Measurements from ENCODE around the gene GAL3ST1. TPM values are rescaled to one million over a fixed set of nuclear protein-coding genes. Genes with fewer than 3 reads are reported as not detected.
"Not testable (repeated sequence)": the region's sequence is repeated elsewhere in the genome, so short reads cannot be mapped to it uniquely, and the experiment has no call there.

Gene GAL3ST1
- total RNA-seq, 4 donors from 2014 or later, result 5.6 to 24.2 (median 8.7) TPM

- TF ChIP-seq POLR2AphosphoS5 (IDR thresholded peaks at IDR 0.05) (no peak), CTCF (IDR thresholded peaks at IDR 0.05) (no peak), POLR2A (IDR thresholded peaks at IDR 0.05) (no peak), EP300 (IDR thresholded peaks at IDR 0.05; ENCODE audit: low read depth) (no peak)
- no peaks in the 10 kb centered on the region for H3K9me3 ChIP-seq
- intact Hi-C loops (cut with DNase I; ENCODE audit: low total_unique reads), result no loop called here
- no peak overlapping the region for H3K27ac ChIP-seq
- 70 to 86% methylated on average over 1 to 6 of the region's 6 CpGs for WGBS, 2 donors (ENCODE audit: low coverage in 1 of 2)
- H3K4me3 ChIP-seq, result no peak overlapping the region
- DNase-seq, result no peak
- no peaks in the 10 kb centered on the region for H3K27me3 ChIP-seq
- in situ Hi-C loops (cut with MboI; ENCODE audit: low pct_ligation_motif_present in 1 of 4, low pct_unique_long_range_greater_than_20kb in 1 of 4, low sequenced_read_pairs in 3 of 4), result no loop called here
- no peaks in the 10 kb centered on the region for H3K4me1 ChIP-seq
- no peaks in the 10 kb centered on the region for H3K36me3 ChIP-seq
These were observed 18.1 kb downstream of the GAL3ST1 start for GRCh38 chr22:30556388-30556787.

- Histone ChIP-seq H3K4me3 (no peak overlapping the region), H3K27me3 (no peaks in the 10 kb centered on the region), H3K4me1 (no peaks in the 10 kb centered on the region), H3K9me3 (no peaks in the 10 kb centered on the region), H3K36me3 (no peaks in the 10 kb centered on the region), H3K27ac (no peak overlapping the region)
- DNase-seq, result no peak
- 86 to 93% methylated on average over 7 to 73 of the region's 73 CpGs for WGBS, 2 donors (ENCODE audit: low coverage in 1 of 2)
- intact Hi-C loops (cut with DNase I; ENCODE audit: low total_unique reads) (no loop called here), in situ Hi-C loops (cut with MboI; ENCODE audit: low pct_ligation_motif_present in 1 of 4, low pct_unique_long_range_greater_than_20kb in 1 of 4, low sequenced_read_pairs in 3 of 4) (no loop called here)
- TF ChIP-seq CTCF (IDR thresholded peaks at IDR 0.05) (no peak), POLR2AphosphoS5 (IDR thresholded peaks at IDR 0.05) (no peak), EP300 (IDR thresholded peaks at IDR 0.05; ENCODE audit: low read depth) (no peak), POLR2A (IDR thresholded peaks at IDR 0.05) (no peak)
These were observed 18.9 kb downstream of the GAL3ST1 start for GRCh38 chr22:30555282-30556210.

GRCh38 chr22:30553971-30554370, 20.5 kb downstream of the GAL3ST1 start:
- in situ Hi-C loops (cut with MboI; ENCODE audit: low pct_ligation_motif_present in 1 of 4, low pct_unique_long_range_greater_than_20kb in 1 of 4, low sequenced_read_pairs in 3 of 4) (no loop called here), intact Hi-C loops (cut with DNase I; ENCODE audit: low total_unique reads) (no loop called here)
- TF ChIP-seq EP300 (IDR thresholded peaks at IDR 0.05; ENCODE audit: low read depth) (no peak), POLR2AphosphoS5 (IDR thresholded peaks at IDR 0.05) (no peak), CTCF (IDR thresholded peaks at IDR 0.05) (no peak), POLR2A (IDR thresholded peaks at IDR 0.05) (no peak)
- DNase-seq, result no peak
- no peaks in the 10 kb centered on the region for H3K4me1 ChIP-seq
- H3K4me3 ChIP-seq, result no peak overlapping the region
- H3K9me3 ChIP-seq, result no peaks in the 10 kb centered on the region
- H3K27ac ChIP-seq, result no peak overlapping the region
- no peaks in the 10 kb centered on the region for H3K27me3 ChIP-seq
- no peaks in the 10 kb centered on the region for H3K36me3 ChIP-seq
- 75 to 83% methylated on average over 1 to 7 of the region's 7 CpGs for WGBS, 2 donors (ENCODE audit: low coverage in 1 of 2)

- in situ Hi-C loops (cut with MboI; ENCODE audit: low pct_ligation_motif_present in 1 of 4, low pct_unique_long_range_greater_than_20kb in 1 of 4, low sequenced_read_pairs in 3 of 4), result no loop called here
These were observed 21.7 kb downstream of the GAL3ST1 start for GRCh38 chr22:30552719-30553118.

GRCh38 chr22:30551813-30552212, 22.7 kb downstream of the GAL3ST1 start:
- H3K9me3 ChIP-seq; H3K36me3 ChIP-seq; intact Hi-C loops (cut with DNase I; ENCODE audit: low total_unique reads); DNase-seq; H3K27ac ChIP-seq; in situ Hi-C loops (cut with MboI; ENCODE audit: low pct_ligation_motif_present in 1 of 4, low pct_unique_long_range_greater_than_20kb in 1 of 4, low sequenced_read_pairs in 3 of 4); H3K27me3 ChIP-seq; H3K4me3 ChIP-seq; H3K4me1 ChIP-seq: not testable (repeated sequence)
- 86 to 91% methylated on average over 2 to 3 of the region's 3 CpGs for WGBS, 2 donors (ENCODE audit: low coverage in 1 of 2)

More at GRCh38 chr22:30552719-30553118, 21.7 kb downstream of the GAL3ST1 start:
- Histone ChIP-seq H3K4me3 (no peak overlapping the region), H3K4me1 (no peaks in the 10 kb centered on the region), H3K27me3 (no peaks in the 10 kb centered on the region), H3K27ac (no peak overlapping the region), H3K36me3 (no peaks in the 10 kb centered on the region), H3K9me3 (no peaks in the 10 kb centered on the region)
- DNase-seq, result no peak
- 80 to 100% methylated on average over 1 of the region's 1 CpG for WGBS, 2 donors (ENCODE audit: low coverage in 1 of 2)
- intact Hi-C loops (cut with DNase I; ENCODE audit: low total_unique reads), result no loop called here
- TF ChIP-seq CTCF (IDR thresholded peaks at IDR 0.05), result no peak
- no peak for TF ChIP-seq EP300 (IDR thresholded peaks at IDR 0.05; ENCODE audit: low read depth)
- no peak for TF ChIP-seq POLR2A (IDR thresholded peaks at IDR 0.05)
- TF ChIP-seq POLR2AphosphoS5 (IDR thresholded peaks at IDR 0.05), result no peak

All from transverse colon (tissue), 4 donors.